Tibial nerve (tissue), 3 donors: ENCODE data around the gene ELMO3.

ENCODE experiments used
- POLR2A ChIP-seq, 2 donors: fragments of 450-650 bp; IDR thresholded peaks; one replicate each; pipeline ENCODE4 v1.6.1; 2017; ENCODE audit warnings: antibody characterized with exemption in 2 of 2, mild to moderate bottlenecking in 2 of 2, moderate library complexity in 2 of 2
- TF ChIP-seq, protein P1 (sequence below), 5 experiments: fragments of 200-600 bp in 3 of 5; fragments of 450-650 bp in 2 of 5; sonication (generic) in 3 of 5; IDR thresholded peaks; one replicate each; pipeline ENCODE4 v1.5.1; 2016 to 2019; ENCODE audit warnings: antibody characterized with exemption in 5 of 5, mild to moderate bottlenecking in 3 of 5, moderate library complexity in 2 of 5

DNA sequence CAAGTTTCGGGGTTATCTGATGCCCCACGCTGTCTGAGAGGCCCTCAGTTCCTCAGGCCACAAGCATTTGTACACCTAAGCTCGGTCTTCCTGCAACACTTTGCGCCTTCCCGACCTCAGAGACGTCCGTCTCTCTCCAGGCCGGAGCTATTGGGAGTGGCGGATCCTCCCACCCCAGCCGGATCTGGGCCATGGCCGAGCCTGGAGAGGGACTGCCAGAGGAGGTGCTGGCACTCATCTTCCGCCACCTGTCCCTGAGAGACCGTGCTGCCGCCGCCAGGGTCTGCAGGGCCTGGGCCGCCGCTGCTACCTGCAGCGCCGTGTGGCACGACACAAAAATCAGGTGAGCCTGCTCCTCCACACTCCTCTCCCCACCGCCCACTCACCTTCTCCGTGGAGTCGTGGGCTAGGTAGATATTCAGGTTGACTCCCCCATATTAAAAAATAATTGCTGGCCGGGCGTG, 37.3 kb upstream of the ELMO3 start:
- TF ChIP-seq, protein P1, sequence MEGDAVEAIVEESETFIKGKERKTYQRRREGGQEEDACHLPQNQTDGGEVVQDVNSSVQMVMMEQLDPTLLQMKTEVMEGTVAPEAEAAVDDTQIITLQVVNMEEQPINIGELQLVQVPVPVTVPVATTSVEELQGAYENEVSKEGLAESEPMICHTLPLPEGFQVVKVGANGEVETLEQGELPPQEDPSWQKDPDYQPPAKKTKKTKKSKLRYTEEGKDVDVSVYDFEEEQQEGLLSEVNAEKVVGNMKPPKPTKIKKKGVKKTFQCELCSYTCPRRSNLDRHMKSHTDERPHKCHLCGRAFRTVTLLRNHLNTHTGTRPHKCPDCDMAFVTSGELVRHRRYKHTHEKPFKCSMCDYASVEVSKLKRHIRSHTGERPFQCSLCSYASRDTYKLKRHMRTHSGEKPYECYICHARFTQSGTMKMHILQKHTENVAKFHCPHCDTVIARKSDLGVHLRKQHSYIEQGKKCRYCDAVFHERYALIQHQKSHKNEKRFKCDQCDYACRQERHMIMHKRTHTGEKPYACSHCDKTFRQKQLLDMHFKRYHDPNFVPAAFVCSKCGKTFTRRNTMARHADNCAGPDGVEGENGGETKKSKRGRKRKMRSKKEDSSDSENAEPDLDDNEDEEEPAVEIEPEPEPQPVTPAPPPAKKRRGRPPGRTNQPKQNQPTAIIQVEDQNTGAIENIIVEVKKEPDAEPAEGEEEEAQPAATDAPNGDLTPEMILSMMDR (IDR thresholded peaks at IDR 0.05) = no peak
- no peak for TF ChIP-seq POLR2A (IDR thresholded peaks at IDR 0.05)
